HepG2 (cell line): ENCODE data around the gene CASKIN2. TPM values are rescaled to one million over a fixed set of nuclear protein-coding genes. Genes with fewer than 3 reads are reported as not detected.

ENCODE experiments used
- AGO1 ChIP-seq: fragments of 200-400 bp; formaldehyde crosslinking; IDR thresholded peaks from 2 replicates; pipeline ENCODE4 v1.6.1; 2017; ENCODE audit warnings: mild to moderate bottlenecking, low read depth, low read length, moderate library complexity; ENCODE audit not compliant: poor library complexity, severe bottlenecking
- CEBPB ChIP-seq: IDR thresholded peaks from 2 replicates; pipeline ENCODE4 v1.6.1; 2011; ENCODE audit warnings: low read depth, low read length, improper control_type of control experiment, borderline replicate concordance
- DPF2 ChIP-seq: sonication (generic); formaldehyde crosslinking; IDR thresholded peaks from 2 replicates; pipeline ENCODE4 v1.4.0; 2020; ENCODE audit warnings: mild to moderate bottlenecking, low read depth, missing genetic modification reagents, borderline replicate concordance
- ESRRA ChIP-seq: sonication (generic); formaldehyde crosslinking; IDR thresholded peaks from 2 replicates; pipeline ENCODE4 v1.5.1; 2020; ENCODE audit warnings: mild to moderate bottlenecking, low read depth, missing genetic modification reagents
- MTA3 ChIP-seq: sonication (generic); formaldehyde crosslinking; IDR thresholded peaks from 2 replicates; pipeline ENCODE4 v1.4.0; 2020; ENCODE audit warnings: missing genetic modification reagents
- NFIC ChIP-seq: IDR thresholded peaks from 2 replicates; pipeline ENCODE4 v1.6.1; 2012; ENCODE audit warnings: mild to moderate bottlenecking, low read length, inconsistent platforms
- NR2C2 ChIP-seq: sonication (generic); formaldehyde crosslinking; IDR thresholded peaks from 2 replicates; pipeline ENCODE4 v1.4.0; 2020; ENCODE audit warnings: missing genetic modification reagents, mild to moderate bottlenecking, moderate library complexity, borderline replicate concordance
- PITX1 ChIP-seq: sonication (generic); formaldehyde crosslinking; IDR thresholded peaks from 2 replicates; pipeline ENCODE4 v1.5.1; 2020; ENCODE audit warnings: mild to moderate bottlenecking, missing genetic modification reagents
- POLR2AphosphoS2 ChIP-seq: IDR thresholded peaks from 2 replicates; pipeline ENCODE4 v1.6.1; 2011; ENCODE audit warnings: low read depth, low read length, improper control_type of control experiment
- RBFOX2 ChIP-seq: fragments of 200-400 bp; formaldehyde crosslinking; IDR thresholded peaks from 2 replicates; pipeline ENCODE4 v1.6.1; 2017; ENCODE audit warnings: low read depth, mild to moderate bottlenecking, low read length
- SCMH1 ChIP-seq: sonication (generic); formaldehyde crosslinking; IDR thresholded peaks from 2 replicates; pipeline ENCODE4 v1.9.0; 2021; ENCODE audit warnings: missing genetic modification reagents, mild to moderate bottlenecking, borderline replicate concordance
- SNRNP70 ChIP-seq: fragments of 200-400 bp; formaldehyde crosslinking; IDR thresholded peaks from 2 replicates; pipeline ENCODE4 v1.6.1; 2017; ENCODE audit warnings: mild to moderate bottlenecking, low read depth, low read length, moderate library complexity
- TBX3 ChIP-seq: fragments of 450-650 bp; IDR thresholded peaks from 2 replicates; pipeline ENCODE4 v1.6.1; 2017; ENCODE audit warnings: antibody characterized with exemption, mild to moderate bottlenecking, inconsistent platforms, borderline replicate concordance
- USF2 ChIP-seq, 2 experiments: sonication (generic) in 1 of 2; formaldehyde crosslinking in 1 of 2; IDR thresholded peaks; 2 replicates each; pipeline versions ENCODE4 v1.5.1 to v1.6.1; 2011 to 2020; ENCODE audit warnings: borderline replicate concordance in 1 of 2, low read depth in 1 of 2, low read length in 1 of 2, mild to moderate bottlenecking in 1 of 2, missing genetic modification reagents in 1 of 2, moderate library complexity in 1 of 2
- ZBTB10 ChIP-seq: sonication (generic); formaldehyde crosslinking; IDR thresholded peaks from 2 replicates; pipeline ENCODE4 v1.4.0; 2020; ENCODE audit warnings: missing genetic modification reagents, borderline replicate concordance
- ZFP37 ChIP-seq: sonication (generic); formaldehyde crosslinking; IDR thresholded peaks from 2 replicates; pipeline ENCODE4 v1.4.0; 2020; ENCODE audit warnings: missing genetic modification reagents, borderline replicate concordance
- ZNF207 ChIP-seq: fragments of 450-650 bp; IDR thresholded peaks from 2 replicates; pipeline ENCODE4 v1.6.1; 2016; ENCODE audit warnings: antibody characterized with exemption, borderline replicate concordance
- ZNF362 ChIP-seq: sonication (generic); formaldehyde crosslinking; IDR thresholded peaks from 2 replicates; pipeline ENCODE4 v1.4.0; 2020; ENCODE audit warnings: missing genetic modification reagents, mild to moderate bottlenecking, borderline replicate concordance
- ZNF546 ChIP-seq: sonication (generic); formaldehyde crosslinking; conservative IDR thresholded peaks from 2 replicates; pipeline ENCODE4 v1.8.1; 2023; ENCODE audit warnings: mild to moderate bottlenecking, missing genetic modification reagents
- ZNF879 ChIP-seq: sonication (generic); formaldehyde crosslinking; IDR thresholded peaks from 2 replicates; pipeline ENCODE4 v1.8.1; 2023; ENCODE audit warnings: missing genetic modification reagents
- ZNF891 ChIP-seq: sonication (generic); formaldehyde crosslinking; IDR thresholded peaks from 2 replicates; pipeline ENCODE4 v1.5.0; 2020; ENCODE audit warnings: mild to moderate bottlenecking, missing genetic modification reagents
- polyA plus RNA-seq, 8 experiments: library from polyadenylated mRNA; depleted of rRNA in 3 of 8; stranded (reverse) in 7 of 8; unstranded in 1 of 8; fragments of >200 nt; fragmentation: Illumina TruSeq in 4 of 8; extraction: Trizol in 4 of 8; gene quantifications; 2 replicates each; pipeline versions ENCODE4 v1.2.1 to v1.2.3, GENCODE V29; 2011 to 2016; ENCODE audit warnings: low read depth in 4 of 8, missing spikeins in 1 of 8, mixed read lengths in 1 of 8; ENCODE audit not compliant: insufficient read depth in 1 of 8
- total RNA-seq, 5 experiments: library from RNA; depleted of rRNA; stranded (reverse); fragments of >200 nt; fragmentation: Illumina TruSeq; extraction: Trizol; gene quantifications; 2 replicates each; pipeline ENCODE4 v1.2.3, GENCODE V29; 2016; ENCODE audit warnings: low read depth in 1 of 5
- TF ChIP-seq, protein P1 (sequence below): sonication (generic); formaldehyde crosslinking; IDR thresholded peaks from 2 replicates; pipeline ENCODE4 v1.5.1; 2020; ENCODE audit warnings: mild to moderate bottlenecking, missing genetic modification reagents, borderline replicate concordance

CASKIN2 gene
- total and polyA plus RNA-seq, 2 of the 13 experiments (the other 11 are each of a cell fraction or from before 2014, with no cell fraction given): 5.2 to 7.8 TPM

DNA sequence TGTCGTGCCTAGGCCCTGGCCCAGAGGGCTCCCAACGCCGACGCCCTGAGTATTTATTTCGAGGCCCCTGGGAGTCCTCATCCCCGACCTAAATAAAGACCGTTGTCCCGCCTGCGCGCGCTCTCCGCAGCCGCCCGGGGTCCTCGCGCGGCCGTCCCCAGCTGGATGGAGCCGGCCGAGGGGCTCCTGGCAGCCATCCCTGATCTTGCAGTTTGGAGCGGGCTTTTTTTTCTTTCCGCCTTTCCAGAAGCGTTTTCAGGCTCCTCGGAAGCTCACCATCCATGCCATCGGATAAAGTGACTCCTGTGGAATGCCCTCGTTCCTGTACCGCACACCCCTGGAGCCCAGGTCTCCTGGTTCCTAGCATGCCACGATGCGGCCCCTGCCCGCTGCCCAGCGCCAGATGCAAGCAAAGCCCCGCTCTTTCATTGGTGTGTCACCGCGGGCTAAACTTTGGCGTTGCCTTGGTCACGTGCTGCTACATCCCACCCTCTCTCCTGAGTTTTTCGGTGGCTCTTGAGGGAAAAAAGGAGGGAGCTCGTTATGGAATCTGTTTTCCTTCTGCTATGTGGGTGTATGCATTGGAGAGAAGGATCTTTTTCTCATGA, 58.2 kb downstream of the CASKIN2 start (continued):
- TF ChIP-seq USF2 (IDR thresholded peaks at IDR 0.05; ENCODE audit: low read depth, low read length): peak; percentile 77
- TF ChIP-seq USF2 (CRISPR knock-in tag; IDR thresholded peaks at IDR 0.05; ENCODE audit: borderline replicate concordance): peak; percentile 90; the same call in 1 of the 2 replicates
- TF ChIP-seq ESRRA (CRISPR knock-in tag): no peak
- TF ChIP-seq, protein P1, sequence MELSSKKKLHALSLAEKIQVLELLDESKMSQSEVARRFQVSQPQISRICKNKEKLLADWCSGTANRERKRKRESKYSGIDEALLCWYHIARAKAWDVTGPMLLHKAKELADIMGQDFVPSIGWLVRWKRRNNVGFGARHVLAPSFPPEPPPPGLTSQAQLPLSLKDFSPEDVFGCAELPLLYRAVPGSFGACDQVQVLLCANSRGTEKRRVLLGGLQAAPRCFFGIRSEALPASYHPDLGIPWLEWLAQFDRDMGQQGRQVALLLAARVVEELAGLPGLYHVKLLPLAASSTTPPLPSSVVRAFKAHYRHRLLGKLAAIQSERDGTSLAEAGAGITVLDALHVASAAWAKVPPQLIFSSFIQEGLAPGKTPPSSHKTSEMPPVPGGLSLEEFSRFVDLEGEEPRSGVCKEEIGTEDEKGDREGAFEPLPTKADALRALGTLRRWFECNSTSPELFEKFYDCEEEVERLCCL (CRISPR knock-in tag): no peak
- TF ChIP-seq ZNF207: no peak
- TF ChIP-seq TBX3: no peak
- TF ChIP-seq ZNF362: peak; percentile 30; the same call in 1 of the 2 replicates
- no peak for TF ChIP-seq CEBPB
- no peak for TF ChIP-seq ZFP37 (CRISPR knock-in tag)
- TF ChIP-seq SCMH1 (CRISPR knock-in tag): no peak
- TF ChIP-seq POLR2AphosphoS2: no peak
- TF ChIP-seq DPF2 (CRISPR knock-in tag): no peak
- TF ChIP-seq RBFOX2: peak; percentile 67; the same call in 1 of the 2 replicates
- TF ChIP-seq SNRNP70: no peak
- TF ChIP-seq ZBTB10 (CRISPR knock-in tag): no peak
- no peak; the same call in 1 of the 2 replicates for TF ChIP-seq PITX1 (CRISPR knock-in tag)
- TF ChIP-seq ZNF879 (CRISPR knock-in tag): 0 out of 2 replicates have a peak, but pooled peaks have one; percentile 32
- TF ChIP-seq MTA3: no peak
- TF ChIP-seq NFIC: no peak
- TF ChIP-seq NR2C2 (CRISPR knock-in tag): no peak
- no peak for TF ChIP-seq ZNF891 (CRISPR knock-in tag)
- TF ChIP-seq AGO1: no peak
- TF ChIP-seq ZNF546: 0 out of 2 replicates have a peak, but pooled peaks have one; percentile 15
